ENCODE data around the gene EPHA6.
A peak's percentile ranks its signal among the peaks of the same experiment; 100 is the strongest.

EPHA6 gene

GRCh38 chr3:97705764-97706163, 891.4 kb downstream of the EPHA6 start:
- TF ChIP-seq CTCF (IDR thresholded peaks at IDR 0.05; ENCODE audit: low read depth, low read length) = no peak
- DNase-seq (ENCODE audit: low read depth, low spot score) = no peak
- H3K4me3 ChIP-seq (ENCODE audit: low read depth, low read length) = no peak overlapping the region
- in situ Hi-C loops (cut with HindIII; ENCODE audit: low sequenced_read_pairs) = no loop called here

GRCh38 chr3:97706226-97706625, 891.8 kb downstream of the EPHA6 start:
- in situ Hi-C loops (cut with HindIII; ENCODE audit: low sequenced_read_pairs) = no loop called here
- H3K4me3 ChIP-seq (ENCODE audit: low read depth, low read length) = no peak overlapping the region
- DNase-seq (ENCODE audit: low read depth, low spot score) = no peak
- no peak for TF ChIP-seq CTCF (IDR thresholded peaks at IDR 0.05; ENCODE audit: low read depth, low read length)

GRCh38 chr3:97711654-97712053, 897.3 kb downstream of the EPHA6 start:
- in situ Hi-C loops (cut with HindIII; ENCODE audit: low sequenced_read_pairs) = no loop called here
- no peak overlapping the region for H3K4me3 ChIP-seq (ENCODE audit: low read depth, low read length)
- no peak for TF ChIP-seq CTCF (IDR thresholded peaks at IDR 0.05; ENCODE audit: low read depth, low read length)
- no peak for DNase-seq (ENCODE audit: low read depth, low spot score)

GRCh38 chr3:97712919-97713318, 898.5 kb downstream of the EPHA6 start:
- no peak for DNase-seq (ENCODE audit: low read depth, low spot score)
- H3K4me3 ChIP-seq (ENCODE audit: low read depth, low read length) = no peak overlapping the region

GRCh38 chr3:97713634-97714033, 899.2 kb downstream of the EPHA6 start:
- TF ChIP-seq CTCF (IDR thresholded peaks at IDR 0.05; ENCODE audit: low read depth, low read length) = no peak
- in situ Hi-C loops (cut with HindIII; ENCODE audit: low sequenced_read_pairs) = no loop called here

More at GRCh38 chr3:97712919-97713318, 898.5 kb downstream of the EPHA6 start:
- in situ Hi-C loops (cut with HindIII; ENCODE audit: low sequenced_read_pairs) = no loop called here
- TF ChIP-seq CTCF (IDR thresholded peaks at IDR 0.05; ENCODE audit: low read depth, low read length) = no peak

GRCh38 chr3:97719156-97719821, 904.9 kb downstream of the EPHA6 start:
- DNase-seq (ENCODE audit: low read depth, low spot score) = peak; percentile 70
- TF ChIP-seq CTCF (IDR thresholded peaks at IDR 0.05; ENCODE audit: low read depth, low read length) = peak; percentile 97
- no peak overlapping the region for H3K4me3 ChIP-seq (ENCODE audit: low read depth, low read length)
- in situ Hi-C loops (cut with HindIII; ENCODE audit: low sequenced_read_pairs) = no loop called here

More at GRCh38 chr3:97713634-97714033, 899.2 kb downstream of the EPHA6 start:
- no peak for DNase-seq (ENCODE audit: low read depth, low spot score)
- H3K4me3 ChIP-seq (ENCODE audit: low read depth, low read length) = no peak overlapping the region
